Epithelial cell of prostate (primary cell): ENCODE results near the gene ARHGAP32.

Experiments used
- DNase-seq: peaks from one replicate; pipeline ENCODE4 v3.0.0-alpha.2; 2011; ENCODE audit warnings: low read depth, low spot score
- H3K27ac ChIP-seq: fragments of 450-650 bp; 2 replicates; pipeline ENCODE4 v1.5.1; 2017; ENCODE audit warnings: mild to moderate bottlenecking

Gene ARHGAP32

DNA sequence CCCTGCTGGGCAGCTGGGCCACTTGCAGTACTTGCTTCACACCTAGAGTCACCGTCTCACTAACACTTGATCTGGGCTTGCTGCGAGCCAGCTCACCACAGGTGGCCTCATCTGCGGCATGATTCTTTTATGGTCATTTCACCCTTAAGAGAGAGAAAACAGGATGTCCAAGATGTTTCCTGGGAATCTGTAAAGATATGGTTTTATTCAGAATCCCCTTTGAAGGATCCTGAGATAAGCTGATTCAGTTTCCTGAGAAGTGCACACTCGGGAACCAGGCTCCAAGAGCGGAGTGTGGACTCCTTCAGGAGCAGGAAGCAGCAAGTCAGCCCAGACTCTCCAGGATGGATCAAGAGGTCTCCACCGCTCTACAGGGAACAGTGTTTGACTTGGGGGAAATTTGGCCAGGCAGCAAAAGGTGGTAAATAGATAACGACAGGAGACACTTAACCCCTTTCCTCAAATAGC is 227.6 kb downstream of the ARHGAP32 start:
- DNase-seq: no peak
- no peak overlapping the region for H3K27ac ChIP-seq

DNA sequence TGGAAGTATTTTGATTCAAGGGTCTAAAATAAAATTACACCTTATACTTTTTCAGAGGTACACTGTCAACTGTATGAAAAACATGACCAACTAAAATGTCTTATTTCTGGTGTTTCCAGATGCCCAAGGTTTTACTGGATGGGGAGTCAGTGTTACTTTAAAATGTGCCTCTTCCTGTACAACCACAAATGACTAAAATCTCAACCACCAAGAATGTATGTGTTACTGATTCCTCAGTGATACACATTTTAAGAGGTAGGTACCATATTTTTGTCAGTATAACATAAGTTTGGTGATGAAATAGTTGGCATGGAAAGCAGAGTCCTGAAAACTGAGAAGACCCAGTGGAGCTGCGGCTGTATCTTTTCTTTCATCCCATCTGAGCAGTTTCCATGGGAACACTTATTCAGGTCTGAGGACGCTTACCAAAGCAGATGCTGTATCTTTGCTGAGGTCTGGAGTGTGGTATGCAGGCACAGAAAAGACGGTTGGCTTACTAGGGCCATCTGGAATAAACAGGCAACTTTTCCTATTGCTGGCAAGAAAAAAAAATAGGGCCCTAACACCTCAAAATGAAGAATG is 228.3 kb downstream of the ARHGAP32 start:
- H3K27ac ChIP-seq: no peak overlapping the region
- DNase-seq: no peak

DNA sequence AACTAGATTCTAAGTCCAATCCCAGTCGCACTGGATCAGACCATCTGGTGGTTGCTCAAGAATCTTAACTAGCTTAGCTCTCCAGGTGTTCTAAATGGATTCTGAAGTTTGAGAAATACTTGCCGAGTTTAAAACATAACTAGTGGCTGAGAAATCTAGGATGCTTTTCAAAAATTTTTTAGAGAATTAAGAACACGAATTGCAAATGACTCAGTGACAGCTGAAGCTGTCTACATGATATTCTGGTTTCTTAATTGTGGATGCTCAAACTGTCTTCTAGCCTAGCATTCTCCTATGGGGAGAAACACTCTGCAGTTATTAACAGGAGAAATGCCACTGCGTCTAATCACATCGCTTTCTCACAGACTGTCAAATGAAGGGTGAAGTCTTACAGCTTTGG is 229.2 kb downstream of the ARHGAP32 start:
- DNase-seq: no peak
- H3K27ac ChIP-seq: no peak overlapping the region

DNA sequence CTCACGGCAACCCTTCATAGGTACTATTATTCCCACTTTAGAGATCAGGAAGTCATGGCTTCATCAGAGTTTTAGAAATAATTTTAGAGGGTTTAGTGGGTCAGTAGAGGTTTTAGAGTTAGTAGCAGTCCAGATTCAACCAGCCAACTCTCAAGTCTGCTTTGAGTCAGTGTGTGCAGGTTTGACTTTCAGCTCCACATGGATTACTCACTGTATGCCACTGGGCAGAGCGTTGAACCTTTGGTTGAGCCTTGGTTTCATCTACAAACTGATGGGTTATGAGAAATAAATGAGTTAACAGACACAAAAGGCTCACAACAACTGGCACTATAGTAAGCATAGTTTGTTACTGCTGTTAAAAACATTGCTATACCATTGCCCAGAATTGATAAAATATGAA is 230.5 kb downstream of the ARHGAP32 start:
- DNase-seq: no peak
- H3K27ac ChIP-seq: no peak overlapping the region

DNA sequence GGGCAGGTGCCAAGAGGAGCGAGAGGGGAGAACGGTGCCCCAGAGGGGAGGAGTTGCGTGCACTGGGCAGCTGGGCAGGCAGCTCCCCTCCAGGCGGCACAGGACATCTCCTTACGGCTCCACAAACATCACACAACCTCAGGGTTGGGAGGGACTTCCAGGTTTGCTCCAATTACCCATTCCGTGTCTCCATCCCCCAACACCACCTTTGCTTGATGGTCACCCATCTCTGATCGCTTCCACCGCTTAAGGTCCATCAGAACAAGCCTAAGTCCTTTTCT is 235.0 kb downstream of the ARHGAP32 start:
- H3K27ac ChIP-seq: no peak overlapping the region
- no peak for DNase-seq

DNA sequence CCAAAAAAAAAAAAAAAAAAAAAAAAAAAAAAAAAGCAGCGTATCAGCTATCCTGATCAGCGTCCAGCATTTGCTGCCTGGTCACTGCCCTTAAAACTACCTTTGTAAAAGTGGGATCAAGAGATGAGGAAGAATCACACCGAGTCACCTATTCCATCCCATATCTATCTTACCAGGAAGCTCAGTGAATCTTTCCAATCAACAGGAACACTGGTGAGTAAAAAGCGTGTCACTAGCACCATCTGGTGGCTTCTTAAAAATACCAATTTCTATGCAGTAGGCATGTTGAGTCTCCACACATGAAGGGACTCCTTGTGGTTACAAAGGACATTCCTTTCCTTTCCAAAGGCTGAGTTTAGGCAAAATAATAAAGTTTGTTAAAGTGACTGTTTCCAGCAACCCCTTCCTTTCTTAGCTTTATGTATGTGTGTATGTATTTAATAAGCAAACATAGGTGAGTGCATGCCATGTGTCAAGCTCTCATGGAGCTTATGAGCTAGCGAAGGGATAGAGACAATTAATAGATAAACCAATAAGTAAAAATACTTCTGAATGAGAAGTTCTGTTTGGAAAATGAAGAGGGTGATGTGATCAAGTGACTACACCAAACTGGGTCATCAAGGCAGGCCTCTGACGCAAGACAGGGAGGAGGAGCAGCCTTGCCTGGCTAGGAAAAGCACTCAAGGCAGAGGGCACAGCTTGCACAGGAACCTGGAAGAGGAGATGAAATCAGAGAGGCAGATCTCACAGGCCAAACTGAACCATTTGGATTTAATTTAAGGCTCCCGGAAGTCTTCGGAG is 235.5 kb downstream of the ARHGAP32 start:
- H3K27ac ChIP-seq: no peak overlapping the region
- DNase-seq: no peak

DNA sequence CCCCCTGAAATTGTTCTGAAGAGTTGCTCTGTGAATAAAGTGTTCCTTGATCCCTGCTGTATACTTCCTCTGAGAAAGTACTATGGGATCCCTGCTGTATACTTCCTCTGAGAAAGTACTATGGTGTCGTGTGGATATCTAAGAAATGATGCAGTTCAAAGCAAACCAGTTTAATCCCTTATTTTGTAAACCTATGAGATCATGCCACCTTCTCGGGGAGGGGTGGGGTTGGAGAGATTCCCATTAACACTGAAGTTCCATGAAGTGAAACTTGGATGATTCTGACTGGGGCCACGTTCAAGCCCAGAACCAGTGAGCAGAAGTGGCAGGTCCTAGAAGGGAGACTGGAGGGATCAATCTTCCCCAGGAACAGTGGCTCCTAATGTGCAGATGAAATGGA is 236.5 kb downstream of the ARHGAP32 start:
- H3K27ac ChIP-seq: no peak overlapping the region
- no peak for DNase-seq

DNA sequence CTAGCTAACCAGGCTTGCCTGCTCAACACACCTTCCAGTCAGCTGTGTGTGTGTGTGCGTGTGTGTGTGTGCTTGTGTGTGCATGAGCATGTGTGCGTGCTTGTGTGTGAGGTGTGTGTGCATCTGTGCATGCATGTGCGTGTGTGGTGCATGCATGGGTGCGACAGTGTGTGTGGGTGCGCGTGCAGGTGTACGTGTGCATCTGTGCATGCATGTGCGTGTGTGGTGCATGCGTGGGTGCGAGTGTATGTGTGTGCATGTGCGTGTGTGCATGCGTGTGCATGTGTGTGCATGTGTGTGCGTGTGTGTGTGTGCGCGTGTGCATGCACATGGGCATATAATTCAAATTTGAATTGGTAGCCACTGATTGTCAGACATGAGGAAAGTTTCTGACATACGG is 239.0 kb downstream of the ARHGAP32 start:
- no peak for DNase-seq
- H3K27ac ChIP-seq: no peak overlapping the region

DNA sequence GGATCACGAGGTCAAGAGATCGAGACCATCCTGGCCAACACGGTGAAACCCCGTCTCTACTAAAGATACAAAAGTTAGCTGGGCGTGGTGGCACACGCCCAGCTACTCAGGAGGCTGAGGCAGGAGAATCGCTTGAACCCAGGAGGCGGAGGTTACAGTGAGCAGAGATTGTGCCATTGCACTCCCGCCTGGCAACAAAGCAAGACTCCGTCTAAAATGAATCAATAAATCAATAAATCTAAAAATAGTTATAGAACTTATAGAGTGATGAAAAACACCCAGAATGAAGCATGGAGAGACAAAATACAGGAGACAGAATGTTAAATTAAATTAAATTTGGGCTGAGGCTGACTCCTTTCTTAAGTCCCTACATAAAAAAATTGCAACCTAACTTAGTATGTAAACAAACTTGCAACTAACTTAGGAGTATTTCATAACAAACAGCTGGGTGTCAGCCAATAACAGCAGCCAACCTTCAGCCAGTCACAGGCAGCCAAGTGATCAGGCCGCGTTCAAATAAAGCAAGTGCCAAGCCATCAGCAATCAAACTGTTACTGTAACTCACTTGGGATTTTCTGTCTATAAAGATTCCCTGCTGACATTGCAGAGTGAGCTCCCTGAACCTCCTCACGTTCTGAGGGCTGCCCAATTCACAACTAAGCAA is 242.2 kb downstream of the ARHGAP32 start:
- DNase-seq: no peak

DNA sequence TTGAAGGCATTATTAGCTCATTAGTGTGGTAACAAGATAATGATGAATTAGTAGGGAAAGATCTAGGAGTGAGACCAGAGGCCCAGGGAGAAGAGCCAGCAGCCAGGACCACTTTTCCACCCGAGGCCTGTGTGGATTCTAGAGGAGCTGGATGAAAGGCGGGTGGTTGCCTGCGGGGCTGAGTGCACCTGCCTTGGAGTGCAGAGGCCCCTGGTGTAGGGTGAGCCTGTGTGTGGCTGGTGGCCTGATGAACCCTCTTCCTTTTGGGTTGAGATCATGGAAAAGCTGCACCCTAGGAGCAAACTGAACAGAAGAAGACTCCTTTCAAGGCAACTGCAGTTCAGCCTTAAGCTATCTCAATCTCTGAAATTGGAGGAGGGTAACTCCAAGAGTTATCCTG is 243.5 kb downstream of the ARHGAP32 start:
- H3K27ac ChIP-seq: no peak overlapping the region
- no peak for DNase-seq

More for the DNA sequence above, 242.2 kb downstream of the ARHGAP32 start:
- no peak overlapping the region for H3K27ac ChIP-seq

DNA sequence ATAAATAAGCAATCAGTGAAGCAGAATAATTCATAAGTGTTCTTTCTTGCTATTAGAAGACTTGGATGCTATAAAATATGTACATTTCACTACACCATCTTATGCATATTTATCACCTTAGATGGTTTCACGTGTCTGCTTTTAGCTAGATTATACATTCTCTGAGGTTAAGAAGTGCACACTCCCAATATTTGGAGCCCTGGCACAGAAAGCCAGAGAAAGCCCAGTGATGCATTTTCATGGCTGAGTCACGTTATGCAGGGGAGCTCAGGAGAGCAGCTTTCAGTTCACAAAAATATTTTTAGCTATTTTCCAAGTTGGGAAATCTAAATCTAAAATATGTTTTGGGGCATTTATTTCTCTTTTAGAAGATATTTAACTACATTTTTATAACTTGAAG is 244.4 kb downstream of the ARHGAP32 start:
- DNase-seq: no peak
- no peak overlapping the region for H3K27ac ChIP-seq

DNA sequence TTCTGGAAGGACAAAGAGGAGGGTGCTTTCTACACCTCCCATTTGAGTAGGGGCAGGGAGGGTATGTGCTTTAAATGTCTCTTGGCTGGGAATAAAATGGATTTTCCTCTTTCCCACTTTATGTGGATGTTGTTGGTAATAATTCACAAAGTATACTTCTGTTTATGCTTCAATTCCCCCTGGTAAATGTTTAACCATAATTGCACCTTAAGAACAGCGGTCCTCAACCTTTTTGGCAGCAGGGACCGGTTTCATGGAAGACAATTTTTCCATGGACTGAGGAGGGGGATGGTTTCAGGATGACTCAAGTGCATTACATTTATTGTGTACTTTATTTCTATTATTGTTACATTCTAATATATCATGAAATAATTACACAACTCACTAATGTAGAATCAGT is 245.5 kb downstream of the ARHGAP32 start:
- no peak overlapping the region for H3K27ac ChIP-seq
- DNase-seq: no peak

DNA sequence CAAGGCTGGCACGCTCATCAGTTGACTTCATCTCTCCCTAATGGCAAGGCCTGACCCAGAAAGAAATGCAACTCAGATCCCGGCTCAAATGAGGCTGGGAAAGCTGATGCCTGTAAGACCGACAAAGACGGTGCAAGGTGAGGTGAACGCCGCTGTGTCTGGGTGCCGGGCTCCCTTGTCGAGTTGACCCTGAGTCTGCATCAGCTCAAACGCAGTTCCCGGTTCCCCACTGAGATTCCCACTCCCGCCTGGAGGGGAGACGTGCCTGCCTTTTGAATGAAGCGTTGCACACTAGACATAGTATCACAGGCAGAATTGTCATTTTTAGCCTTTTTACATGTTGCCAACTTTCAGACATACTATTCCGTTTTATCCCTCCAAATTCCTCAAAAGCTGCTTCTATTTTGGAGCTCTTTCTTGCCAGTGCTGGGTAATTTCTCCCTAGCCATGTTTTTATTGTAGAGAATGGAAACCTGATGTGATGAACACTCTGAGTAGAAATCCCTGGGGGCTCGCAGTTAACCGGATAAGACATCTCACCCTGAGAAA is 248.6 kb downstream of the ARHGAP32 start:
- no peak for DNase-seq
- H3K27ac ChIP-seq: no peak overlapping the region

DNA sequence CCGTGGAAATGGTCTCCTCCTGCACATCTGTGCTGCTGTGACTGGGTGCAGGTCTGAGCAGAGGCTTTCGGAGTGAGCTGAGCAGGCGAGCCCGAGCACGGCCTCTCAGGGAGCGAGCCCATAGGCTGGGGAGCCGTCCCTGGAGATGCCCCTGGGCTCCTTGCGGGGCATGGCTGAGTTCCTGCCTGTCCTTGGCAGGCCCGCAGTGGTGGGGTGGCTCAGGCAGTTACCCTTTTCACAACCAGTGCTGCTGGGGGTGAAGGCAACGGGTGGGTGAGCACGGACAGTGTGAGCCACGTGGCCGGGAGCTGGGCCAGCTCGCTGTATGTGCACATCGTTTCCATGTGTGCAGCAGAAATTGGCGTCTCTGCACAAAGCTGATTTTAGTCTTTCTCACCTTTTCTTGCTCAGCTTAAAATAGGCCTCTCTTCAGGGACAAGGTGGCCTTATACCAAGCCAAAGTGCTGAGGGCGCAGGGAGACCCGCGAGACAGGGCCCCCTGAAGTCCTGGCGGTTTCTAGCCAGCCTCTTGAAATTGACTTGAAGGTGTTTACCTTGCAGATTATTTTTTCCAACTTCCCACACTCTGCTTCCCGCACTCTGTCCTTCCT is 249.2 kb downstream of the ARHGAP32 start, which contains the start of gene TP53AIP1:
Gene TP53AIP1, minus strand, starts transcription at position 55 of the 611 bp plus-strand sequence. CDS start 5,053 bp downstream, outside the sequence.
- no peak for DNase-seq
- H3K27ac ChIP-seq: peak within 1 kb of the TSS; percentile 93

DNA sequence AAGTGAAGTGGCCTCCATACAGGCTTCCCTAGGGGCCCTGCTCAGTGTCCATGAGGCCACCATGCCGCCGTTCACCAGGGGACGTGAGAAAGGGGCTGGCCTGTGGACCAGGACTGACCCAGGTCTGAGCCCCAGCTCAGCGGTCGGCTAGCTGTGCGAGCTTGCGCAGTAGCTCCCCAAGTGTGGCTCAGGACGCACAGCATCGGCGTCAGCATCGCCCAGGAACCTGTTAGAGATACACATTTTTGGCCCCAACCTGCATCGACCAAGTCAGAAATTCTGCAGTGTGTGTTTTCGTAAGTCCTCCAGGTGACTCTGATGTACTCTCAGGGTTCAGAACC is 249.9 kb downstream of the ARHGAP32 start:
- DNase-seq: no peak
- H3K27ac ChIP-seq: peak overlapping the region; percentile 93

DNA sequence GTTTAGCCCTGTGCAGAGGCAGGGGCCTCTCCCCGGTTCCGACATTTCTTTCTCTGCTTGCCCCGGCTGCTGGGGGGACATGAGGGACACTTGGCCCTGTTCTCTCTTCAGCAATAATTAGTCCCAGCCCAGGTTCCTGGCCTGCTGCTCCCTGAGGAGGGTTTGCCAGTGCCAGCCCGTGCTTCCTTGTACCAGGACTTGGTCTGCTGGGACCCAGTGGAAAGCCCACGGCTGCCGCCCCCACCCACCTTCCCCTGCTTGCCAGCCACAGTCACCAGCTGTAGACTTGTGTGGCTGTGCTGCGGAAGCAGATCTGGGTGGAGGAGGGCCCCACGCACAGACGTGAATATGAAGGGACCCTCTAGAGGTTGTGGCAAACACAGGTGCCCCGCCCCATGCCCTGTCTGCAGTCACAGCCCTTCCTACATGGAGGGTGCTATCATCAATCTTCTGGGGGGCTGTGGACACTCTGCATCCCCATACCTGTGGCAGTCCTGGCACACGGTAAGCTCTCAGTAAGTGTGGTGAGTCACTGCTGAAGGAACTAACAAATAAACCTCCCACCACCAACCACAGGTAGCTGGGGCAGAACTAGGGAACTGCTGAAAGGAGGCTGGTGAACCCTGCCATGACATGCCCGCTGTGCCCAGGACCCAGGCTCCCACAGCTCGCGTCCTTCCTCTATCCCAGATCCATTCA is 250.4 kb downstream of the ARHGAP32 start:
- DNase-seq: peak; percentile 54
- peak overlapping the region; percentile 93 for H3K27ac ChIP-seq

DNA sequence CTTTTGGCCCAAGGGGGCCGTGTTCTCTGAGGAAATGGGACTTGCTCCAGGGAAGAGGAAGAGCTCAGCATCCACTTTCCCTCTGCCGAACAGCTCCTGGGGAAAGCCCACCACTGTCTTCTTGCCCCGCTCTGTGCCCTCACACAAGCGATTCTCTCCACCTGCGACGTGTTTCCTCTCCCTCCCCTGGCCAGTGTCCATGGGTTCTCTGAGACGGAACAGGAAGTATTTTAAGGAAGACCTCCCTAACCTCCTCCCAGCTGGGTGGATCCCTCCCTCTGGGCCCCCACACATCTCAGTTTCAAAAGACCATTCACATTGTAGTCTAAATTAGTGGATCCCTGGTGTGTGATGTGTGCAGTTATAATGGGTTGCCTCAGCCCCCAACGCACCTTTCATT is 251.0 kb downstream of the ARHGAP32 start:
- H3K27ac ChIP-seq: peak overlapping the region; percentile 93
- DNase-seq: no peak

DNA sequence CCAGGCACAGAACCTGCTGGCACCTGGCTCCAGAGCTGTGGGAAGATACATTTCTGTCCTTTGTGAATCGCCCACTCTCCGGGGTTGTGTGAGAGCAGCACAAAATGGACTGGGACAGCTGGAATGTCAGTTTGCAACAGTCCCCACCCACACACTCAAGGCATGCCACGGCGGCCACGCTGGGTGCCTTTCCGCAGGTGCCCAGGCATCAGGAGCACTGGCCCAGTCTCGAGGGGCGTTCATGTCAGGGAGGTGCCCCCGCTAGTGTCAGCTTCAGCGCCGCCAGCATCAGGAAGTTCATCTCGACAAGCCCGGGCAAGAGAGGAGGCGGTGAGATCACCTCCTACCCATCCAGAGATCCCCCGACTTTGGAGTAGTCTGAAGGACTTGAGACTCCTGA is 251.5 kb downstream of the ARHGAP32 start:
- peak overlapping the region; percentile 93 for H3K27ac ChIP-seq
- DNase-seq: peak; percentile 29

DNA sequence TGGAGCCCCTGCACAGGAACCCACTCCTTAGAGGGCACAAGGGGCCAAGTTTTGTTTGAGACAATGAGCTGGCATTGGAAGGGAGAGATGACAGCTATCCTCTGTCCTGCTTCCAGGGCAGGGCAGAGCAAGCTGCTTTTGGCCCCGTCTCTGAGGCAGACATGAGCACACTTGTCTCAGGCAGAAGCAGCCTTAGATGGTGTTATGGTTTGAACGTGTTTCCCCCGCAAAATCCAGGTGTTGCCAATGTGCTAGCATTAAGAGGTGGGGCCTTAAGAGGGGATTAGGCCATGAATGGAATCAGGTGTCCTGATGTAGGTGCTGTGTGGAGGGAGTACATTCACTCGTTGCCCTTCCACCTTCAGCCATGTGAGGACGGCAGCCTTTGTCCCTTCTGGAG is 252.0 kb downstream of the ARHGAP32 start:
- peak; percentile 39 for DNase-seq
- H3K27ac ChIP-seq: peak overlapping the region; percentile 93

DNA sequence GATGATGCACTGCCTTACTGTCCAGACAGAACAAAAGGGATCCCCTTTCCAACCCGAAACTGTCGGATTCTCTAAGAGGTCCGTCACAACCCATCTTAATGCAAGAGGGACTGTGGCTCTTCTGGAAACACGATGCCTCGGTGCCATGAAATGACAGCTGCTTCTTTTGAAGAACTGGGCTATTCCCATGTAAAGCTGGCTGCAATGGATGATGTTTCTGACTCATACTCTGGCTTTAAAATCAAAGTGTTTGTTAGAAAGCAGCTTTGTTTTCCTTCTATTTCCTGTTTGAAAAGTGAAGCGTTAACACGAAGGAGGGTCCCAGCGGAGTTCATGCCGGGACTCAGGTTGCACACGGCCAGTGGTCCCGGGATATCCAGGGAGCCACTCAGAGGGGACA is 252.5 kb downstream of the ARHGAP32 start:
- DNase-seq: no peak
- peak overlapping the region; percentile 93 for H3K27ac ChIP-seq
